K562 (cell line): ENCODE results near the gene ILF3. TPM values are rescaled to one million over a fixed set of nuclear protein-coding genes. Genes with fewer than 3 reads are reported as not detected.
A peak's percentile ranks its signal among the peaks of the same experiment; 100 is the strongest.

ENCODE experiments used
- ATAC-seq: fragments of 200-7000 bp; cut with Tn5 transposase; 3 replicates; pipeline ENCODE4 v1.9.1; 2020; ENCODE audit warnings: moderate library complexity
- BruUV-seq: library from RNA; stranded (reverse); fragments of 400-500 nt; replicated peaks from 2 replicates; lab custom pipeline; 2021; lab: Mats Ljungman, UMichigan
- CTCF ChIA-PET: fragments of 300-600 bp; formaldehyde crosslinking; extraction: SDS; loops from one replicate; lab custom pipeline; 2021; ENCODE audit warnings: low intra/inter-chr PET ratio; lab: Yijun Ruan, JAX
- POLR2A ChIA-PET: fragments of 300-600, 350-650 bp; sonication (Branson Sonifier 250); formaldehyde crosslinking; extraction: SDS; loops from one replicate; lab custom pipeline; 2021; ENCODE audit warnings: antibody characterized with exemption, inconsistent platforms; lab: Yijun Ruan, JAX
- DNase-seq, 4 experiments: peaks; one replicate each; pipeline versions ENCODE4 v3.0.0 to v3.0.0-alpha.2; 2011 to 2018; ENCODE audit warnings: low spot score in 3 of 4, mixed read lengths in 3 of 4; ENCODE audit errors: extremely low read depth in 1 of 4
- FAIRE-seq: peaks from 2 replicates; lab custom pipeline; 2011; peaks lifted over from hg19 to GRCh38; lab: Jason Lieb, UNC
- H2AFZ ChIP-seq: 2 replicates; pipeline ENCODE4 v1.6.0; 2011; ENCODE audit warnings: low read depth, low read length, control low read depth, inconsistent platforms
- H3K27ac ChIP-seq: fragments of 200-600 bp; 3 replicates; pipeline ENCODE4 v1.8.0; 2011; ENCODE audit warnings: low read depth, mild to moderate bottlenecking, control low read depth, inconsistent platforms, low read length, moderate library complexity, mixed read lengths; ENCODE audit errors: extremely low read depth
- H3K27me3 ChIP-seq, 2 experiments: fragments of 300-600 bp in 1 of 2; 2 replicates in 1 of 2; 3 replicates in 1 of 2; pipeline versions ENCODE4 v1.6.0 to v1.8.0; 2011; ENCODE audit warnings: inconsistent platforms in 2 of 2, low read length in 2 of 2, mild to moderate bottlenecking in 1 of 2, mixed read lengths in 1 of 2, moderate library complexity in 1 of 2; ENCODE audit not compliant: control insufficient read depth in 2 of 2, insufficient read depth in 2 of 2
- H3K36me3 ChIP-seq: fragments of 300-600 bp; 3 replicates; pipeline ENCODE4 v1.8.0; 2011; ENCODE audit warnings: mild to moderate bottlenecking, low read length, inconsistent platforms; ENCODE audit not compliant: control insufficient read depth, insufficient read depth
- H3K4me1 ChIP-seq, 2 experiments: fragments of 200-600 bp in 1 of 2; replicated peaks in 1 of 2; 2 replicates in 1 of 2; 3 replicates in 1 of 2; pipeline versions ENCODE4 v1.5.1 to v1.8.0; 2011; ENCODE audit warnings: inconsistent platforms in 2 of 2, low read length in 2 of 2, mild to moderate bottlenecking in 1 of 2, mixed read lengths in 1 of 2, moderate library complexity in 1 of 2; ENCODE audit not compliant: control insufficient read depth in 2 of 2, insufficient read depth in 2 of 2
- H3K4me2 ChIP-seq: 2 replicates; pipeline ENCODE4 v1.6.1; 2011; ENCODE audit warnings: low read length, control low read depth, inconsistent platforms, mixed read lengths; ENCODE audit not compliant: insufficient read depth
- H3K4me3 ChIP-seq: fragments of 200-600 bp; sonication (generic), shearing (Covaris generic); 2 replicates; pipeline ENCODE4 v1.5.1; 2016; ENCODE audit warnings: control low read depth, inconsistent platforms
- H3K79me2 ChIP-seq: fragments of 200-600 bp; 3 replicates; pipeline ENCODE4 v1.8.0; 2011; ENCODE audit warnings: low read length, inconsistent platforms; ENCODE audit not compliant: control insufficient read depth, insufficient read depth
- H3K9ac ChIP-seq, 2 experiments: 2 replicates each; pipeline versions ENCODE4 v1.6.0 to v1.6.1; 2011; ENCODE audit warnings: low read depth in 2 of 2, low read length in 2 of 2, control low read depth in 1 of 2, inconsistent platforms in 1 of 2, mild to moderate bottlenecking in 1 of 2, mixed read lengths in 1 of 2; ENCODE audit not compliant: insufficient read depth in 1 of 2
- H3K9me1 ChIP-seq: one replicate; pipeline ENCODE4 v1.6.0; 2011; ENCODE audit warnings: inconsistent platforms, mild to moderate bottlenecking, low read length, moderate library complexity; ENCODE audit not compliant: control insufficient read depth, insufficient read depth
- H3K9me3 ChIP-seq: replicated peaks from 2 replicates; pipeline ENCODE4 v1.5.1; 2011; ENCODE audit warnings: low read depth, low read length, inconsistent platforms; ENCODE audit not compliant: control insufficient read depth, insufficient read depth
- H4K20me1 ChIP-seq: replicated peaks from 2 replicates; pipeline ENCODE4 v1.6.1; 2011; ENCODE audit warnings: low read length, inconsistent platforms, mixed read lengths; ENCODE audit not compliant: control insufficient read depth, insufficient read depth
- BACH1 ChIP-seq: fragments of 200-800 bp; sonication (Bioruptor generic); IDR thresholded peaks from 2 replicates; pipeline ENCODE4 v1.6.1; 2016; ENCODE audit warnings: missing genetic modification characterization, missing compliant biosample characterization
- DNMT1 ChIP-seq: fragments of 450-650 bp; IDR thresholded peaks from 2 replicates; pipeline ENCODE4 v1.6.1; 2016; ENCODE audit warnings: antibody characterized with exemption, mild to moderate bottlenecking
- JUND ChIP-seq, 2 experiments: IDR thresholded peaks; 2 replicates in 1 of 2; 3 replicates in 1 of 2; pipeline ENCODE4 v1.6.1; 2011; ENCODE audit warnings: borderline replicate concordance in 2 of 2, low read depth in 2 of 2, low read length in 2 of 2, improper control_type of control experiment in 1 of 2, missing biosample characterization in 1 of 2, missing genetic modification characterization in 1 of 2, missing genetic modification reagents in 1 of 2
- TAF1 ChIP-seq: IDR thresholded peaks from 2 replicates; pipeline ENCODE4 v1.6.1; 2011; ENCODE audit warnings: mild to moderate bottlenecking, low read length, moderate library complexity; ENCODE audit not compliant: insufficient read depth, control insufficient read depth, severe bottlenecking; ENCODE audit errors: extremely low read depth
- ZBTB7A ChIP-seq: IDR thresholded peaks from 2 replicates; pipeline ENCODE4 v1.6.1; 2011; ENCODE audit warnings: low read depth, mild to moderate bottlenecking, low read length, moderate library complexity, borderline replicate concordance; ENCODE audit not compliant: control insufficient read depth
- WGBS: fragments of 100-300 bp; shearing (Covaris generic); methylation state at CpG from one replicate; pipeline ENCODE4 v1.1.6; 2016; ENCODE audit warnings: low coverage, mixed read lengths; ENCODE audit not compliant: insufficient coverage; ENCODE audit errors: missing lambda C conversion rate; 5-methylcytosine and 5-hydroxymethylcytosine counted together
- in situ Hi-C: fragments of 300-500 bp; cut with MboI; formaldehyde crosslinking; loops from 4 replicates; pipeline ENCODE4 v1.15.0; 2018; ENCODE audit warnings: inconsistent platforms, mixed read lengths
- intact Hi-C: fragments of 100-400 bp; cut with micrococcal nuclease; formaldehyde crosslinking; loops from 2 replicates; pipeline ENCODE4 v1.14.2; 2022
- polyA plus RNA-seq, 8 experiments: library from polyadenylated mRNA; depleted of rRNA in 4 of 8; stranded (reverse) in 5 of 8; unstranded in 3 of 8; fragments of >200 nt; fragmentation: Nextera tagmentation in 2 of 8; fragmentation: Illumina TruSeq in 1 of 8; extraction: Ambion mirVana in 2 of 8; extraction: Trizol in 1 of 8; gene quantifications; 2 replicates each; pipeline versions ENCODE4 v1.2.1 to v1.2.3, GENCODE V29; 2011 to 2014; ENCODE audit warnings: inconsistent platforms in 1 of 8, missing spikeins in 1 of 8
- total RNA-seq, 7 experiments: library from RNA; depleted of rRNA in 6 of 7; stranded (reverse); fragments of >200 nt in 6 of 7; fragmentation: Illumina TruSeq in 2 of 7; extraction: Trizol in 2 of 7; gene quantifications; 2 replicates each; pipeline versions ENCODE4 v1.2.1 to v1.2.3, GENCODE V29; 2011 to 2021; ENCODE audit warnings: low replicate concordance in 1 of 7
- TF ChIP-seq, protein P1 (sequence below): IDR thresholded peaks from 2 replicates; pipeline ENCODE4 v1.6.1; 2014; ENCODE audit warnings: antibody characterized with exemption
- TF ChIP-seq, protein P2 (sequence below): IDR thresholded peaks from 2 replicates; pipeline ENCODE4 v1.6.1; 2016; ENCODE audit warnings: missing genetic modification characterization, missing compliant biosample characterization
- TF ChIP-seq, protein P3 (sequence below): sonication (generic); formaldehyde crosslinking; IDR thresholded peaks from 2 replicates; pipeline ENCODE4 v1.8.1; 2023; ENCODE audit warnings: missing genetic modification reagents, mild to moderate bottlenecking, borderline replicate concordance

Gene ILF3
- total and polyA plus RNA-seq, 9 of the 15 experiments (the other 6 are each of a cell fraction or from before 2014, with no cell fraction given), result 26.0 to 453 (median 175) TPM

DNA sequence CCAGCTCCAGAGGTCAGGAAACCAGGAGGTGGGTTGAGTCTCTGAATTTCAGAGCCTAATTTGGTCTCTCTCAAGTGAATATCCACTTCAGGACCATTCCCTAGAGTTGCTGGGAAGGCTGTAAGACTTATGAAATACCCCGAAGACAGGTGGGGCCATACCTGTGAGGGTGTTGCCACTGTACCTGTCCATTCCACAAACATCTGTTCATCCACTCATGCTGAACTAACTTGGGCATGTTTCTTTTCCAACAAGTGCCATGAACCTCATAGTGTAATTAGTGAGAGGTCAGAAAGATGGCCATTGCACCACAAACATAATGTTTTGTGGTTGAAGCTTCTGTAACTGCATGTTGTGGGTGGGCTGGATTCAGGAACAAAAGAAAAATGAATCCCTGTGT lies 7.8 kb downstream of the ILF3 start (continued):
- TF ChIP-seq, protein P1, sequence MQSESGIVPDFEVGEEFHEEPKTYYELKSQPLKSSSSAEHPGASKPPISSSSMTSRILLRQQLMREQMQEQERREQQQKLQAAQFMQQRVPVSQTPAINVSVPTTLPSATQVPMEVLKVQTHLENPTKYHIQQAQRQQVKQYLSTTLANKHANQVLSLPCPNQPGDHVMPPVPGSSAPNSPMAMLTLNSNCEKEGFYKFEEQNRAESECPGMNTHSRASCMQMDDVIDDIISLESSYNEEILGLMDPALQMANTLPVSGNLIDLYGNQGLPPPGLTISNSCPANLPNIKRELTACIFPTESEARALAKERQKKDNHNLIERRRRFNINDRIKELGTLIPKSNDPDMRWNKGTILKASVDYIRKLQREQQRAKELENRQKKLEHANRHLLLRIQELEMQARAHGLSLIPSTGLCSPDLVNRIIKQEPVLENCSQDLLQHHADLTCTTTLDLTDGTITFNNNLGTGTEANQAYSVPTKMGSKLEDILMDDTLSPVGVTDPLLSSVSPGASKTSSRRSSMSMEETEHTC, result no peak

DNA sequence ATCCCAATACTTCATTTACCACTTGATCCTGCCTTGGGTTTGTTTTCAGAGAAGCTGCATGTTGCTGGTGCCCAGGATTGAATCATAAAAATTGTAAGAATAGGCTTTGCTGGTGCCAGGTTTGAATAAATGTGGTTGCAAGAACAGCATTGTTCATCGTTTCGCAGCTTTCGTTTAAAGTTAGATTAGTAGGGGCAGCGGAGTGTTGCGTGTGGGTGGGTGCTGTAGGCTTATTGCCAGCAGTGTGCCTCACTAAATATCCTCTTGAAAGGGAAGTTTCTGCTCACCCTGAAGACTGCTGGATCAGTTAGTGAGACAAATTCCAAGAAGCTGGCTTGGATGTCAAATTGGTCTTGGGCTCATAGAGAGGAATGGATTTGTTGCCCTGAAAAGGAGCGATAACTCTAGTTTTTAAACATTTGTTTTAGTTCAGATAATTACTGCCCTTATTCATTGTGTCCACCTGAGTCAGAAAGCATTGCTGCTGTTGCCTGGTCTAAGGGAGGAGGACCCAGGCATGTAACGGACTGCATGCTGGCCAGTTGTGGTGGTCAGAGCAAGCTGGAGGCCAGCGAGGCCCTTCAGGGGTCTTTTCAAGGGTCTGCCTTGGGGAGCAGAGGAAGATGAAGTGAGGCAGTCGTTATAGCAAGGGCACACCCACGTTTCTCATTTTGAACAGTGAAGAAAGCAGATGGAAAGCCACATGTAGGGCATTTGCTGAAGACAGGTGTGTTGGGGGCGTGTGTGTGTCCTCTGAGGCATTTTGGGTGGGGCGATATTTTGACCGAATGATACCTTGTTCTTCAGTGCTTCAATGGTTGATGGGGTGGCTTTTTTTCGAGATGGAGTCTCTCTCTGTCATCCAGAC lies 8.5 kb downstream of the ILF3 start:
- POLR2A ChIA-PET, result interaction anchor here (0.6 to 0.7 kb wide), 3 partner anchors 9 to 50 kb away, joined by 3 to 6 read pairs (median 5); no protein-coding TSS in a partner anchor
- peak in 1 of 4 experiments; percentile 11 for DNase-seq
- TF ChIP-seq, protein P2, sequence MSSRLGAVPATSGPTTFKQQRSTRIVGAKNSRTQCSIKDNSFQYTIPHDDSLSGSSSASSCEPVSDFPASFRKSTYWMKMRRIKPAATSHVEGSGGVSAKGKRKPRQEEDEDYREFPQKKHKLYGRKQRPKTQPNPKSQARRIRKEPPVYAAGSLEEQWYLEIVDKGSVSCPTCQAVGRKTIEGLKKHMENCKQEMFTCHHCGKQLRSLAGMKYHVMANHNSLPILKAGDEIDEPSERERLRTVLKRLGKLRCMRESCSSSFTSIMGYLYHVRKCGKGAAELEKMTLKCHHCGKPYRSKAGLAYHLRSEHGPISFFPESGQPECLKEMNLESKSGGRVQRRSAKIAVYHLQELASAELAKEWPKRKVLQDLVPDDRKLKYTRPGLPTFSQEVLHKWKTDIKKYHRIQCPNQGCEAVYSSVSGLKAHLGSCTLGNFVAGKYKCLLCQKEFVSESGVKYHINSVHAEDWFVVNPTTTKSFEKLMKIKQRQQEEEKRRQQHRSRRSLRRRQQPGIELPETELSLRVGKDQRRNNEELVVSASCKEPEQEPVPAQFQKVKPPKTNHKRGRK, result no peak
- no peak for TF ChIP-seq ZBTB7A
- TF ChIP-seq, protein P3, sequence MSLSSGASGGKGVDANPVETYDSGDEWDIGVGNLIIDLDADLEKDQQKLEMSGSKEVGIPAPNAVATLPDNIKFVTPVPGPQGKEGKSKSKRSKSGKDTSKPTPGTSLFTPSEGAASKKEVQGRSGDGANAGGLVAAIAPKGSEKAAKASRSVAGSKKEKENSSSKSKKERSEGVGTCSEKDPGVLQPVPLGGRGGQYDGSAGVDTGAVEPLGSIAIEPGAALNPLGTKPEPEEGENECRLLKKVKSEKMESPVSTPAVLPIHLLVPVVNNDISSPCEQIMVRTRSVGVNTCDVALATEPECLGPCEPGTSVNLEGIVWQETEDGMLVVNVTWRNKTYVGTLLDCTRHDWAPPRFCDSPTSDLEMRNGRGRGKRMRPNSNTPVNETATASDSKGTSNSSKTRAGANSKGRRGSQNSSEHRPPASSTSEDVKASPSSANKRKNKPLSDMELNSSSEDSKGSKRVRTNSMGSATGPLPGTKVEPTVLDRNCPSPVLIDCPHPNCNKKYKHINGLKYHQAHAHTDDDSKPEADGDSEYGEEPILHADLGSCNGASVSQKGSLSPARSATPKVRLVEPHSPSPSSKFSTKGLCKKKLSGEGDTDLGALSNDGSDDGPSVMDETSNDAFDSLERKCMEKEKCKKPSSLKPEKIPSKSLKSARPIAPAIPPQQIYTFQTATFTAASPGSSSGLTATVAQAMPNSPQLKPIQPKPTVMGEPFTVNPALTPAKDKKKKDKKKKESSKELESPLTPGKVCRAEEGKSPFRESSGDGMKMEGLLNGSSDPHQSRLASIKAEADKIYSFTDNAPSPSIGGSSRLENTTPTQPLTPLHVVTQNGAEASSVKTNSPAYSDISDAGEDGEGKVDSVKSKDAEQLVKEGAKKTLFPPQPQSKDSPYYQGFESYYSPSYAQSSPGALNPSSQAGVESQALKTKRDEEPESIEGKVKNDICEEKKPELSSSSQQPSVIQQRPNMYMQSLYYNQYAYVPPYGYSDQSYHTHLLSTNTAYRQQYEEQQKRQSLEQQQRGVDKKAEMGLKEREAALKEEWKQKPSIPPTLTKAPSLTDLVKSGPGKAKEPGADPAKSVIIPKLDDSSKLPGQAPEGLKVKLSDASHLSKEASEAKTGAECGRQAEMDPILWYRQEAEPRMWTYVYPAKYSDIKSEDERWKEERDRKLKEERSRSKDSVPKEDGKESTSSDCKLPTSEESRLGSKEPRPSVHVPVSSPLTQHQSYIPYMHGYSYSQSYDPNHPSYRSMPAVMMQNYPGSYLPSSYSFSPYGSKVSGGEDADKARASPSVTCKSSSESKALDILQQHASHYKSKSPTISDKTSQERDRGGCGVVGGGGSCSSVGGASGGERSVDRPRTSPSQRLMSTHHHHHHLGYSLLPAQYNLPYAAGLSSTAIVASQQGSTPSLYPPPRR (CRISPR knock-in tag), result no peak
- TF ChIP-seq BACH1 (tag), result no peak
- TF ChIP-seq JUND (IDR thresholded peaks at IDR 0.05; ENCODE audit: borderline replicate concordance, low read depth, low read length), result no peak
- TF ChIP-seq JUND (tag; IDR thresholded peaks at IDR 0.05; ENCODE audit: borderline replicate concordance, low read depth, low read length), result no peak
- TF ChIP-seq DNMT1, result no peak
- no peak for TF ChIP-seq TAF1

More for the DNA sequence above, 8.5 kb downstream of the ILF3 start:
- in situ Hi-C loops (no loop called here), intact Hi-C loops (no loop called here)
- no peak for ATAC-seq
- Histone ChIP-seq H3K9me1 (peaks cover 5% of the 10 kb centered on the region), H3K4me2 (no peak overlapping the region), H3K27me3 (no peaks in the 10 kb centered on the region), H3K36me3 (peaks cover 67% of the 10 kb centered on the region), H3K4me1 (peaks cover 27 to 29% of the 10 kb centered on the region in 2 experiments; a peak in 4 of 5 replicates), H3K9ac (peak overlapping the region in 1 of 2 experiments; percentile 29; a peak in 1 of 4 replicates), H3K79me2 (peaks cover 100% of the 10 kb centered on the region), H4K20me1 (peaks cover 56% of the 10 kb centered on the region), H3K9me3 (no peaks in the 10 kb centered on the region), H2AFZ (no peak overlapping the region), H3K4me3 (no peak overlapping the region), H3K27ac (0 out of 3 replicates have a peak overlapping the region, but pooled peaks have one; percentile 40)
- FAIRE-seq, result no peak
- 74% methylated on average over 13 of the region's 14 CpGs for WGBS
- BruUV-seq, result TSS peak; percentile 26
- CTCF ChIA-PET, result no interaction called here
